GM12874 (cell line): ENCODE measurements around the gene CNTNAP2.

Source experiments
- TF ChIP-seq, protein P1 (sequence below): IDR thresholded peaks from 2 replicates; pipeline ENCODE4 v1.5.1; 2011; ENCODE audit warnings: low read depth, mild to moderate bottlenecking, control low read depth, low read length, moderate library complexity; ENCODE audit not compliant: insufficient read depth

CNTNAP2 gene

DNA sequence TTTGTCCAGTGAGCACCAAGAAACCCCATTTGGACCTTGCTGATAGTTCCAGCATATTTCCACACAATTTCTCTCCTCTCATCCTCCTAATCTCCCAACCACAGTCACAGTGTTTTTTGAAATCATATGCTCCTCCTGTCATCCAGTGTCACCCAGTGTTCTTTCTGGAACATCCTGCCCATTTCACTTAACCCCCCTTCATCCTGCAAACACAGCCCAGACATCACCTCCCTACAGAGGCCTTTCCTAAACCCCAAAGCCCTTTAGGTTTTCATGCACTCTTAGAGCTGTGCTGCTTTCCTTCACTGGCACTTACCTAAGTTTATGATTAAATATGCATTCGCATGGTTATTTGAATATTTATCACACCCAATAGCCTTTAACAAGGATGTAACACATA is 1316.0 kb downstream of the CNTNAP2 start:
- TF ChIP-seq, protein P1, sequence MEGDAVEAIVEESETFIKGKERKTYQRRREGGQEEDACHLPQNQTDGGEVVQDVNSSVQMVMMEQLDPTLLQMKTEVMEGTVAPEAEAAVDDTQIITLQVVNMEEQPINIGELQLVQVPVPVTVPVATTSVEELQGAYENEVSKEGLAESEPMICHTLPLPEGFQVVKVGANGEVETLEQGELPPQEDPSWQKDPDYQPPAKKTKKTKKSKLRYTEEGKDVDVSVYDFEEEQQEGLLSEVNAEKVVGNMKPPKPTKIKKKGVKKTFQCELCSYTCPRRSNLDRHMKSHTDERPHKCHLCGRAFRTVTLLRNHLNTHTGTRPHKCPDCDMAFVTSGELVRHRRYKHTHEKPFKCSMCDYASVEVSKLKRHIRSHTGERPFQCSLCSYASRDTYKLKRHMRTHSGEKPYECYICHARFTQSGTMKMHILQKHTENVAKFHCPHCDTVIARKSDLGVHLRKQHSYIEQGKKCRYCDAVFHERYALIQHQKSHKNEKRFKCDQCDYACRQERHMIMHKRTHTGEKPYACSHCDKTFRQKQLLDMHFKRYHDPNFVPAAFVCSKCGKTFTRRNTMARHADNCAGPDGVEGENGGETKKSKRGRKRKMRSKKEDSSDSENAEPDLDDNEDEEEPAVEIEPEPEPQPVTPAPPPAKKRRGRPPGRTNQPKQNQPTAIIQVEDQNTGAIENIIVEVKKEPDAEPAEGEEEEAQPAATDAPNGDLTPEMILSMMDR: no peak

DNA sequence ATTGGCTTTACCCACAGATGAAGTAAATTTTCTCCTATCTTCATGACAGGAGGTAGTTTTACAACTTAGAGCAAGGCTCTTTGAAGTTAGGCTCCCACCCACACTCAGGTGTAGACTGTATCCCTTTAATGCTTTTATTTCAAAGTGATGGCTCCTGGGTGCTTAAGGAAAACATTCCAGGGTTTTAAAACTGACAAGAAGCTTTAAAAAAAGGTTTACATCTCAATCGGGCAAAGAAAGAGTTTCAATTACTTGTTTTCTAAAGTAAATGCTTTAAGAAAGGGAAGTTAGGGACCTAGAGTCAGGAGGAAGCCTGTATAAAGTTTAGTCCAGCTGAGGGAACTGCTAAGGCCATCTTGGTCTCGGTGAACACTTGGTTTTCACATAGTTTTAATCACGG is 1320.1 kb downstream of the CNTNAP2 start:
- TF ChIP-seq, protein P1: no peak

GRCh38 chr7:147438216-147438615 is 1321.6 kb downstream of the CNTNAP2 start:
- TF ChIP-seq, protein P1: no peak

GRCh38 chr7:147443942-147444341 is 1327.3 kb downstream of the CNTNAP2 start:
- TF ChIP-seq, protein P1: no peak

DNA sequence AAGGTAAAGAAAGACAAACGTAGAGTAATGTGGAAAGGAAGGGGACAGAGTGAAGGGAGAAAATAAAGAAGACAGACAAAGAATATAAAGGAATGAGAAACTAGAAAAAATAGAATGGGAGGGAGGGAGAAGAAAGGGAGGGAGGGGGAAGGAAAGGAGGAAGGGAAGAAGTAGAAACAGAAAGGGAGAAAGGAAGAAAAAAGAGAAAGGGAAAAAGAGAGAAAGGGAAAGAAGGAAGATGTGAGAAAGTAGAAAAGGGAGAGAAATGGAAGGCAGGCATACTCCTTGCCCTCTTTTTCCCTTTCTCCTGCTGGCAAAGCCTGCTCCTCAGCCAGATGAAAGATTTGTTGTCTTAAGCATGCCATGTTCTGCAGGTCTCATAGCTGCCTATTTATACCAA is 1336.2 kb downstream of the CNTNAP2 start:
- TF ChIP-seq, protein P1: no peak

- TF ChIP-seq, protein P1: no peak
Measured at GRCh38 chr7:147465223-147465622, 1348.6 kb downstream of the CNTNAP2 start.

GRCh38 chr7:147472556-147472955 is 1356.0 kb downstream of the CNTNAP2 start:
- TF ChIP-seq, protein P1: no peak

DNA sequence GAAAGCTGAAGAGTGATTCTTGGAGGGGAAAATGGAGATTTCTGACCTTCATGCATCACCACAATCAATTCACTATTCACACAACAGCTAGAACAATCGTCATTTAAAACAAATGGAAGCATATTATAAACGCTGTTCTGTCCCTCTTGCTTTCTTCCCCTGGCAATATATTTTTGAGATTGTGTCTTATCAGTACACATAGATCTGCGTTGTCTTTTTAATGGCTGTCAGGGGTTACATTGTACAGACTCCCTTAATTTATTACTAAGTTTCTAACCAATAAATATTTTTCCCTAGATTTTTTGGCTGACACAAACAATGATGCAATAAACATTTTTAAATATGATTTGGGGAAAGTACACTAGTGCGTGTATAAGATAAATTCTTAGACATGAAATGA is 1358.3 kb downstream of the CNTNAP2 start:
- TF ChIP-seq, protein P1: no peak
